HG03432 (cell line): ENCODE data around the gene TPGS1.

Experiments
- ATAC-seq: cut with Tn5 transposase; IDR thresholded peaks from one replicate; pipeline ENCODE4 v1.9.1; 2021; ENCODE audit warnings: mild to moderate bottlenecking, moderate library complexity; ENCODE audit not compliant: unreplicated experiment

Gene TPGS1

GRCh38 chr19:495081-495401, 12.3 kb upstream of the TPGS1 start:
- ATAC-seq, result no peak

GRCh38 chr19:495402-496111, 11.7 kb upstream of the TPGS1 start:
- no peak for ATAC-seq

GRCh38 chr19:496112-496665, 11.1 kb upstream of the TPGS1 start, which contains the start of gene MADCAM1:
Gene MADCAM1, plus strand, starts transcription at chr19:496486. Its CDS starts 14 bp downstream, at chr19:496500.
- no peak for ATAC-seq

GRCh38 chr19:496986-497385, 10.3 kb upstream of the TPGS1 start:
- no peak for ATAC-seq

GRCh38 chr19:497491-497868, 9.8 kb upstream of the TPGS1 start:
- no peak for ATAC-seq

- ATAC-seq, result no peak
These were observed 9.3 kb upstream of the TPGS1 start for GRCh38 chr19:497869-498510.

GRCh38 chr19:498511-498891, 8.8 kb upstream of the TPGS1 start:
- ATAC-seq, result no peak

- no peak for ATAC-seq
These were observed 8.2 kb upstream of the TPGS1 start for GRCh38 chr19:498977-499623.

- no peak for ATAC-seq
These were observed 5.7 kb upstream of the TPGS1 start for GRCh38 chr19:501646-502045.

GRCh38 chr19:504616-505015, 2.7 kb upstream of the TPGS1 start:
- no peak for ATAC-seq

- ATAC-seq, result peak; percentile 61
These were observed 652 bp upstream of the TPGS1 start for GRCh38 chr19:506404-507285.

GRCh38 chr19:508204-509150, 1.2 kb downstream of the TPGS1 start:
- no peak for ATAC-seq

GRCh38 chr19:510606-511100, 3.4 kb downstream of the TPGS1 start:
- peak; percentile 18 for ATAC-seq

GRCh38 chr19:511101-511851, 4.0 kb downstream of the TPGS1 start:
- no peak for ATAC-seq

- ATAC-seq, result no peak
These were observed 5.5 kb downstream of the TPGS1 start for GRCh38 chr19:512547-513365.

GRCh38 chr19:513368-514165, 6.3 kb downstream of the TPGS1 start:
- no peak for ATAC-seq

GRCh38 chr19:514166-514663, 6.9 kb downstream of the TPGS1 start:
- no peak for ATAC-seq
